NT2/D1 (cell line): ENCODE results near the gene LRRC9.

Experiments
- YY1 ChIP-seq: IDR thresholded peaks from 2 replicates; pipeline ENCODE4 v1.6.1; 2011; ENCODE audit not compliant: insufficient read length, insufficient read depth
- ZNF274 ChIP-seq: IDR thresholded peaks from 2 replicates; pipeline ENCODE4 v1.6.1; 2011; ENCODE audit warnings: mild to moderate bottlenecking, low read depth, low read length

- no peak for TF ChIP-seq YY1
- TF ChIP-seq ZNF274: no peak
These were observed 7.5 kb upstream of the LRRC9 start for GRCh38 chr14:59912443-59912842.
